GM18520 (cell line): Measurements from ENCODE around the gene PGLYRP2.

ENCODE experiments used
- ATAC-seq: cut with Tn5 transposase; IDR thresholded peaks from one replicate; pipeline ENCODE4 v1.9.1; 2021; ENCODE audit not compliant: unreplicated experiment

The PGLYRP2 gene

DNA sequence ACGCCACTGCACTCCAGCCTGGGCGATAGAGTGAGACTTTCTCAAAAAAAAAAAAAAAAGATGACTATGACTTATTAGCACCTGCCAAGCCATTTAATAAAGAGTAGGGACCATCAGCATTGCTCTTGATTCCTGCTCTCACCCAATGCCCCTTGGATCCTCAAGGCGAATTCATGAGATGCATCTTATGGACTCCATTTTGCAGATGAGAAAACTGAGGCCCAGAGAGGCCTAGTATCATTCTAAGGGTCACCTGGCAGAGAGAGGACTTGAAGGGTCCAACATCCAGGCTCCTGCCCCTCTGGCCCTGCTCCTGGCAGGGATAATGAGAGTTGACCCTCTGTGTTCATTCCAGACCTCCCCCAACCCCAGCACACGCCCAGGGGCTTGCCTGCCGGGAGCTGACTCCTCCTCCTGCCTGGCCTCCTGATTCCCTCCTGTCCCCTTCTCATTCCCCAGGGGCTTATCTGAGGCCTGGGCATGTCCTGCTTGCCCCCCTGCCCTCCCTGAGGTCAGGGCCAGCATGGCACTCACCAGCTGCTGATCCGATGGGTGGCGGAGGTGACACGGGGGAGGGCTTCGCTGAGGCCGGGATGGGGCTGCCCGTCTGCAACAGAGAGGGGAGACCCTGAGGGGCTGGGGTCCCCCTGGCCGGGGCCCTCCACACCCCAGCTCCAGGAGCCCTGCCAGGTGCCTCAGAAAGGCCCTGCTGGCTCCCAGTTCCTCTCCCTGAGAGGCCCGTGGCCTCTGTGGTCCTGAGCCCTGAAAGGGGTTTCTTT lies 37.0 kb downstream of the PGLYRP2 start:
- ATAC-seq = no peak

DNA sequence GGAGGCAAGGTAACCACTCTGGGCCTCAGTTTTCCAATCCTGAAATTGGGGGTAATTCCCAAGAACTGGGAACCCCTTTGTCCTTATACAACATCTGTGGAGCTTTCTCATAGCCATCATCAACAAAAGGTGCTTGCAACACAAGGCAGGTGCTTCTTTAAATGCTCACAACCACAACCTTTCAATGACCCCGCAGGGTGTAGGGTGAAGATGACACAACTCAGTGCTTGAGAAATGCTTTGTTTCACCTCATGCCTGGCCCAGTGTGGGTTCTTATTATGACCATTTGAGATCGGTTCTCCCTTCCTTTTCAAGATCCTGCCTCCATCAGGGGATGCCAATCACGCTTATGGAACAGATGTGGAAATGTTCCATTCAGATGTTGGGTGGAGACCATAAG lies 38.0 kb downstream of the PGLYRP2 start:
- ATAC-seq = no peak

DNA sequence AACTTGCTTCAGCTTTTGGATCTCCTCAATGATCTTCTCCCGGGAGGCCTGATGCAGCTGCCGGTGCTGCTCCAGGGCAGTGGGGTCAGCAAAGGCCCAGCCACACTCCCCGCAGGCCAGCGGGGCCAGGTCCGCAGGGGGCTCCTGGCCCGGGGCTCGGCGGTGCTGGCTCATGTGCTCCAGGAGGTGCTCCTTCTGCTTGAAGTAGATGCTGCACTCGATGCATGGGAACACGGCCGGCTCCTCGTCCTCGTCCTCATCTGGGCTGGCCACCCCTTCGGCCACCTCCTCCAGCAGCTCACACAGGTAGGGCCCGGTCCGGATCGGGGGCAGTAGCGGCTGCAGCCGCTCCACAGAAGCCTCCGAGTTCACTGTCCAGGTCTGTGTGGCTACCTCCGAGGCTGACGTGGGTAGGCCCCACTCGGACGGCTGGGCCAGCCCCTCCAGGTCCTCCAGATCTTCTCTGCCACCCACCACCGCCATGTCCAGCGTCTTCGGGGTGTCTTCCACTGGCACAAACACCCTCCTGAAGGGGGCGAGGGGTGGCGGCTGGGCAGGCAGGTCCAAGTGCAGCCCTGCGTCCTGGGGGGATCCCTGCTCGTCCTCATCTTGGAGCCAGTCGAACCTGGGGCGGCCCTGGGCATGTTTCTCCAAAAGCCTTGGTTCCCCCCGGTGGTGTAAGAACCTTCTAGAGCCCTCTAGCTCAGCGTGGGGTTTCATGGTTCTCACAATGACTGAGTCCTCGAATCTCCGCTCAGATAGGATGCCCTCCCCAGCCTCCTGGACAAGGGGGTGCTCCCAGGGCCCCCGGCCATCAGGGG lies 39.3 kb downstream of the PGLYRP2 start:
- no peak for ATAC-seq

DNA sequence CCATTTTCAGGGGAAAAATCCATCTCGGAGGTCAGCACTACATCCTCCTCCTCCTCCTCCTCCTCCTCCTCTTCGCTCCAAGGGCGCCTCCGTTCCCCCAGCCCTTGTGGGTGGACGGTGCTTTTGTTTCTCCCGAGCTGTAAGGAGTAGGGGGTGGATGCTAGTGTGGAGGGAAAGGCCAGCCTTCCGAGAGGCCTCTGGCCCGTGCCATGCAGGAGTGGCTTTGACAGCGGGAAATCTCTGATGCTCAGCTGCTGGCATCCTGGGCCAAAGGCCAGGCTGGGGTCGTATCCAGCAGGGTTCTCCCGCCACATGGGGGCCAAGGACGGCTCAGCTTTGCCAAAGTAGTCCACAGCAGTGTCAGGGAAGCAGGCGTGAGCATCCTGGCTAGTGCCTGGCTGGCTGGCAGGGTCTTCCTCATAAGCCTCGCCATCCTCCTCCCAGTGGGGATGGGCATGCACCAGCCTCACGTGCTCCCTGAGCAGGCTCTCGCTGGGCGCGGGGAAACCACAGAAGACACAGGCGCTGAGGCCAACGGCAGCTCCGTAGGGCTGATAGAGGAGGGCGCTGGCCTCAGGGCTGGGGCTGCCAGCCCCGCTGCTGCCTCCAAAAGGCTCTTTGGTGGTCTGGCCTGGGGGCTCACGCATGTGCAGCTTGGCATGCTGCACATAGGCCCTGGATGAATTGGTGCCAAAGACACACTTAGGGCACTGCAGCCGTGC lies 40.1 kb downstream of the PGLYRP2 start:
- no peak for ATAC-seq

DNA sequence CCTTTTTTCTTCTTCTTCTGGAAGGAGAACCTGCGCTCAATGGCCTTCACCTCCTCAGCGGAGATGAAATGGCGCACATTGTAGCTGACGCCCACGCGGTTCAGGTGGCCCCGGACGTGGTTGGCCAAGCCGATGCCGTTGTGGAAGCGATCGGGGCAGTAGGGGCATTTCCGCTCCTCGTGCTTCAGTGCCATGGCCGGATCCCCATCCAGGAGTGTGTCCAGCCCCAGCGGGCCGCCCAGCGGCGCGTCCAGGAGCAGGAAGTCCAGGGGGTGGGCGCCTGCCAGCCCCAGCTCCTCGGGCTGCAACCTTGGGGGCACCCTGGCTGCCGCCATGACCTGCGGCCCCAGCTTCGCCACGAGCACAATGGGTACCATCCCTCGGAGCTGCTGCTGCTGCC lies 40.7 kb downstream of the PGLYRP2 start:
- no peak for ATAC-seq

DNA sequence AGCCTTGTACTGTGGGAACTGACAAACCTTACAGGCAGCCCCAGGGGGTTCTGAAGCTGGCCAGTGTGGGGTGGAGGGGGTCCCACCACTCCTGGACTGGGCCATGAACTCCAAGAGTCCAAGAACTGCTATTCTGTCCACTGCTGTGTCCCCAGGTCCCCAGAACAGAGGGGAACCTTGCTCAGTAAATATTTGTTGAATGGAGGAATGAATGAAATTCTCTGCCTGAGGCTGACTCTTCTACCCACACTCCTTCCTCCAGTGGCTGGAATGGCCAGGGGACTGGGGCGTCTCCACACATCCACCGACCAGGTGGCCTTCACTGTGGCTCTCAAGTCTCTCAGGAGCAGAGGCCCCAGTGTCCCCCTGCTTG lies 41.2 kb downstream of the PGLYRP2 start:
- ATAC-seq = no peak

DNA sequence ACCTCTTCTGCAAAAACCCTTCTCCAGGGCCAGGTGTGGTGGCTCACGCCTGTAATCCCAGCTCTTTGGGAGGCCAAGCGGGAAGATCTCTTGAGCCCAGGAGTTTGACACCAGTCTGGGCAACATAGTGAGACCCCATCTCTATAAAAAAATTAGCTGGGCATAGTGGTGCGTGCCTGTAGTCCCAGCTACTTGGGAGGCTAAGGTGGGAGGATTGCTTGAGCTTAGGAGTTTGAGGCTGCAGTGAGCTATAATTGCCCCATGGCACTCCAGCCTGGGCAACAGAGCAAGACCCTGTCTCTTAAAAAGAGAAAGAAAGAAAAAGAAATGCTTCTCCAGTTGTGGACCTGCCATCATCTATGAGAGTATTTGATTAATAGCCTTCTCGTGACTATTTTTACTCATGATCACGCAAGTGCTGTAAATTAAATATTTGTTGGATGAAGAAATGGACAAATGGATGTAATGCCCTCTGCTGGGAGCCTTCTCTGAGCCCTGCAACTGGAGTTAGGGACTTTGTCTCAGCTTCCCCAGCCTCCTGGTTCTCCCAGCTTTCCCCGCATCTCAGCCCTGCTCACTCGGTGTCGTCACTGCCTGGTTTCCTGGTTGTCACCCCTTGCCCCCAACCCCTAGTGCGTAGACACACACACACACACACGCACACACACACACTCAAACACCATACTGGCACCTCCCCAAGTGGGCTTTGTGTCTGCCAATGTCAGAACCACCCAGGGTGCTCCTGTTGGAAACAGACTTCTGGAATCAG lies 41.8 kb downstream of the PGLYRP2 start:
- ATAC-seq = no peak

DNA sequence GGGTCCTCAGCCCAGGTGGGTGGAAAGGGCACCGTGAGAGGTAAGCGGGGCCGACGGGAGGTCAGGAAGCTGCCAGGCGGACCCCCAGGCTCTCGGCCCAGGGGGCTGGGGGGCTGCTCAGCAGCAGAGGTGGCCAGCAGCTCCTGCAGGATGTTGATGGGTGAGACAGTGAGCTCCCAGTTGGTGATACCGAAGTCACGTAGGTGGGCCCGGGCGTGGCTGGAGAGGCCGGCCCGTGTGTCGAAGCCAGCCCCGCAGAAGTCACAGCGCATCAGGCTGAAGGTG lies 42.5 kb downstream of the PGLYRP2 start:
- no peak for ATAC-seq

DNA sequence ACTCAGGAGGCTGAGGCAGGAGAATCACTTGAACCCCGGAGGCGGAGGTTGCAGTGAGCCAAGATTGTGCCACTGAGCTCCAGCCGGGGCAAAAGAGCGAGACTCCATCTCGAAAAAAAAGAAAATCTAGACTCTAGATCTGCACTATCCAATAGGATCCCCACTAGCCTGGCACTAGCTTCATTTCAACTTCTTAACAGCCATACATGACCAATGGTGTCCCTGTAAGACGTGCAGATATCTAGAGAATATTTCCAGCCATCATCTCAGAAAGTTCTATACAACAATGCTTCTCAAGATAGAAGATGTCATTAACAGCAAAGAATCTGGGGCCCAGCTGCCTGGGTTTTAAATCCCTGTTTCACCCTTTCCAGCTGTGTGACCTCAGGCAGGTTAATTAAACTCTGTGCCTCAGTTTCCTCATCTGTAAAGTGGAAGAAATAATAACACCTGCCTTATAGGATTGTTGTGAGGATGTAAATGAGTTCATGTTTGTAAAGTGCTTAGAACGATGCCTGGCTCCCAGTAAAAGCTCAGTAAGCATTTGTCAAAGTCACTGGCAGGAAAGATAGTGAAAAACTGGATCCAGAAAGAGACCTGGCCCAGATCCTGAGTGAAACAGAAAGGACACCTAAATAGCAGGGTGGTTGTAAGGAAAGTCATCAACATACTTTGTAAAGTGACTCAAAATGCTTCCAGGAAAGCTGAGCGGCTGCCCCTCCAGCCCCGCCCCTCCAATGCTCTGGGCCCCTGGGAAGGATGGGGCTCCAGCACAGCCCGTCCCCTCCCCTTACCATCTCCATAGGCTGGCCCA lies 43.1 kb downstream of the PGLYRP2 start:
- ATAC-seq = no peak

DNA sequence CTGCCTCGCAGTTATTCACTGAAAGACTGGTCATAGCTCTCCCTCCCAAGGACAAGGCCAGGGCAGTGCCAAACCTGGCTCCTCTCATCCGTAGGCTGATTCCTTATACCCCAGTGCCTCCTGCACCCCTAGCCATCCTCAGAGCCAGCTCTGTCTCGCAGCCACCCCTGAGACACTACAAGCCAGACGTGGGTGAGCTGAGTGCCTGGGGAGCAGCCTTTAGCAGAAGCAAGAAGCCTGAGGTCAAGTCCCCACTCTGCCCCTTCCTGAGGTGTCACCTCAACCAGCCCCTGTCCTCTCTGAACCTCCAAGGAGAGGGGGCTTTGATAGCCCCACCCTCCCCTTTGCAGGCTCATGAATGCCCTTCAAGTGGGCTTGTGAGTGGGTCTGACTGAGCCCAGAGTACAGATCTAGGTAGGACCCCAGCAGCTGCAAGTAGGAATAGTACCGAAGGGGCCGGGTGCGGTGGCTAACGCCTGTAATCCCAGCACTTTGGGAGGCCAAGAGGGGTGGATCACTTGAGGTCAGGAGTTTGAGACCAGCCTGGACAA lies 45.7 kb downstream of the PGLYRP2 start:
- no peak for ATAC-seq

DNA sequence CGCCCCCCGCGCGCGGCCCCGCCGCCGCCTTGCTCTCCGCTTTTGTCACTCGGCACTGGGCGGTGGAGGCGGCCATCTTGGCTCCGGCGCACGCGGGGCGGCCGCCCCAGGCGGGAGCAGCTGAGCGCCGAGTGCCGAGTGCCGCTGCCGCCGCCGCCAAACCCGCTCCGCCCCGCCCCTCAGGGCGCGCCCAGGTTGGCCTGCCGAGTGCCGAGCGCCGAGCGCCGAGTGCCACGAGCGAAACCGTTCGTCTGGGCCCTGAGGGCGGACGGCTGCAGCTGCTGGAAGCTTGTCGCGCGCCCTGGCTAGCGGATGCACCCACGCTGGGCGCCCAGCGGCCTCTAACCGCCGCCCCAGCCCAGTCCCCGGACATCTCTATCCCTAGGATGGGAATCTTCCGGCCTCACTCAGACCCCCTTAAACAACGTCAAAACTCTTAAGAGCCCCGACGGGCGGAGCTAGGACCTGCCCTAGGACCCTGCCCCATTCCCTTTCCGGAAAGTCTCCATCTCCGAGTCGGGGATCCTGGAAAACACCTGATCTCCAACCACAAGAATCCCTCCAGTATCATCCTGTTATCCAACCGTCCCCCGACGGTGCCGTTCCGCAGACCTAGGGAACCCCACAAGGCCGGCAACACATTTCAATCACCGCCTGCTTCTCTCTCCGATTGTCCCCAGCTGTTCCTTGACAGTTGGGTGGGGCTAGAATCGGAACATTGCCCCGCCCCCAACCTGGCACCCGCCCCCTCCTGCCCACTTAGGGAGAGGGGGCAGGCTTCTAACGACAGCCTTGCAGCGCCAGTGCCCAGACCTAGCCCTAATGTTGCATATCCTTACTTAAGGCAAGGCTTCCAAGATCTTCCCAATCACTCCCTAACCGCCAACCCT lies 46.4 kb downstream of the PGLYRP2 start:
- peak; percentile 80 for ATAC-seq

DNA sequence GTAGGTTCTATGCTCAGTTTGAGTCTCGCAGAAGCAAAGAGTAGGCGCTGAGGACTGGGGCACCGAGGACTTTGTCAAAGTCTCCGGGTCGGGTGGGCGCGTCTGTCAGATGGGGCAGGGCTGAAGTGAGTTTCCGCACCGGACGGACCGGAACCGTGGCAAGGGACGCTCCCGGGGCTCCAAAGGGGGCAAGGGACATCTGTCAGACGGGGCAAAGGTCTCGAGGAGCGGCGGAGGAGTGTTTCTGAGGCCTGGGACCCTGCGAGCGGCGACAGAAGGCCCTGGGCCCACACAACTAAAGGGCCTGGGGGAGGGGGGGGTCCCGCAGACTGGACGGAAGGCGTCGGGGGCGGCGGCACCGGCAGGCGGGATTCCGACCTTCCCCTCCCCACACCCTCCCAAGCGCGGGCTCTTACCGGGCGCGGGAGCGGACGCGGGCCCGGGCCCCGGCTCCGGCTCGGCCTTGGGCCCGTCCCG lies 47.2 kb downstream of the PGLYRP2 start:
- no peak for ATAC-seq

DNA sequence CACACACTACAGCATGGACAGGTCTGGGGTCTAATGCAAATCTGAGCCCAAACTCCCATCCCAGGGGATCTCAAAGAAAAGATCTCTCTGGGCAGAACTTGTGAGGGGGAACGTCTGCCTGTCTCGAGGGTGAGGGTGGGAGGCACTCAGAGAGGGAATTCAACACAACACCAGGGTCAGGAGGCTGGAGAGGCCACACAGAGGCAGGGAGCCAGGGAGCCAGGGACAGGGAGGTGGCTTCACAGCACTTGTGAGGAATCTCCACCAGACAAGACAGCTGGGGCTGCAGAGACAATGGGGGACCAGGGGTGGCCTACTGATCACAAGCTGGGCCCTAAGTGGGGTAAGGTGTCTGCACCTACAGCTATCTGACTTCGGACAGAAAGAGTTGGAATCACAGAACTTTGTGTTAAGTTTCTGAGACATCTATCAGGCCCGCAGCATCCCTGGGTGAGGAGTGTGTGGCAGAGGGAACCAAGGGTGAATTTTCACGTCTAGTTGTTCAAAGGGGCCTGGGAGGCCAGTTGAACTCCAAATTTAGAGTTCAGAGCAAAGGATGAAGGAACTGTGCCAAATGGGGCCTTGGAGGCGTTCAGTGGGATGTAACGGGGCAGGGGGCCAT lies 47.8 kb downstream of the PGLYRP2 start:
- no peak for ATAC-seq

DNA sequence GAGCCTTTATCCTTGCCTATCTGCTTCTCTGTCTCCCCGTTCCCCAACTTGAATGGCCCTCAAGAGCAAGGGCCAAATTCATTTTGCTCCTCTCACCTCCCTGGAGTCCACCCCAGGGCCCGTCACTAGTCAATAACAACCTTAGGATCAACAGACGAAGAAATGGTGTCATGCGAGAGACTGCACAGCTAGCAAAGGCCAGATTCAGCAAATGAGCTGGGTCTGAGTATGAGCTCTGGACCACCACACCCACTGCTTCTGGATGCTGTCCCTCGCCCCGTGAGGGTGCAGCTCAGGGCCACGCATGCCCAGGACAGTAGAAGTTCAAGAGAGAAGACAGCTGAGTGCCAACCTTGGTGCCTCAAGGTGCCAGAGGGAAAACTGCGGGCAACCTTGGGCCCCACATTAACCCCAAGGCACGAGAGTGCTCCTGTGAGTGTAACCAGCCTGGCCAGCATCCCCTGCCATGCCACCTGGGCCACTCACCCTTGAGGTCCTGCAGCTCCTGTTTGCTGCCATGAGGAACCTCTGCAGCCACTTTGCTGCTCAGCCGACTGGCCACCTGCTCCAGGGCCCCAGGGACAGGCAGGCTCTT lies 48.7 kb downstream of the PGLYRP2 start:
- no peak for ATAC-seq

DNA sequence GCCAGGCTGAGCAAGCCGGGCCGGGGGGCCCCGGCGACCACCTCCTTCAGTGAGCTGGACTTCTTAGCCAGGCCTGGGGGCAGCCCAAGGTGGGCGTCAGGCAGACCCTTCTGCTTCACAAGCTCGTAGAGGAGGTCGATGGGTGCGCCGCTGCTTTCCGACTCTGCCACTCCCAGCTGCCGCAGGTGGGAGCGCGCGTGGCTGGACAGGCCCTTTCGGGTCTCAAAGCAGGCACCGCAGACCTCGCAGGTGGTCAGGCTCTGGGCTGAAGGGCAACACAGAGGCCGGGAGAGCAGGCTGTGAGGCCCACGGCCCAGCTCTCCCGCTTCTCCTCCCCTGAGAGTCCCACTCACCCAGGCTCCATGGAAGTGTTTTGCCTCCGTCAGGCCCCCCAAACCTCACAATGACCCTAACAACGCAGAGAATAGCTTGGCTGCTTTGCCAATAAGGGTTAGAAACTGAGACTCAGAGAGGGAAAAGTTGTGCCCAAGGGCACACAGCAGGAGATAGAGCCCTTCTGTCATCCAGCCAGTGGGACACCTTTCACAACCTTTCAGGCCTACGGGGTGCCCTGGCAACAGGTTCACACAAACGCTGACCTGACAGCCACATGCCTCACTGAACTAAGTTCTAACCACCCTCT lies 49.4 kb downstream of the PGLYRP2 start:
- no peak for ATAC-seq

DNA sequence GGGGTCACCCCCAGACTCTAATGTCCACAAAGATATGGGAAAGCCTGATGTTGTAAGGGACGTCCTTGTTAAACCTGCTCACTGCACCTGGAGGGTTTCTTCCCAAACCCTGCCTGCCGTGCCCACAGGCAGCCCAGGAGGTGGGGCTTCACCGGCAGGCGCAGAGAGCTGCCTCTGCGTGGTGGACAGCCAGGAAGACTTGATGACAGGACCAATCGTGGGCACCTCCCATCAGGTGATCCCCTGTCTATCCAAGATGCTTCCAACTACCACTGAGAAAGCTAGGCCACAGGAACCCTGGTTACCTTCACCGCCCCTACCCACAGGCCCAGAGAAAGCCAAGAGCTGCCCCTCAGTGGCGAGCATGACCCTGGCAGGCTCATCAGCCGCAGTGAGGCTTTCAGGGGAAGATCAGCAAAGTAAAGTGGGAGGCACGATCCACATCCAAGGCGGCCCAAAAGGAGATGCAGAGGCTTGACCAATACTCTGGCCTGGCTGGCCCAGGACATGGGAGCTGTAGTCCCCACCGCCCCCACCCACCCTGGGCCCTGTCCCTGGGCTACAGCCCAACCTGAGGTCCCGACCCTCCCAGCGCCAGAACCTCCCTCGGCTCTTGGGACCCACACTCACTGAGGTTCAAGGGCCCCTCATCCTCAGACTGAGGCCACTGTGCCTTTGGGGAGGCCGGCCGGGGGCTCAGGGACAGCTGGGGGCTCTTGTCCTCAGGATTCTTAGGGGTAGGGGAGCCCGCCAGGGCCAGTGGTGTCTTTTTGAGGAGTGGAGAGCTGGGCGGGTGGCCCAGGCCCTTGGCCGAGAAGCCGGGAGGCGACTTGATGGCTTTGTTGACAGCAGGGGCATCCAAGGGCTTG lies 50.1 kb downstream of the PGLYRP2 start:
- no peak for ATAC-seq

DNA sequence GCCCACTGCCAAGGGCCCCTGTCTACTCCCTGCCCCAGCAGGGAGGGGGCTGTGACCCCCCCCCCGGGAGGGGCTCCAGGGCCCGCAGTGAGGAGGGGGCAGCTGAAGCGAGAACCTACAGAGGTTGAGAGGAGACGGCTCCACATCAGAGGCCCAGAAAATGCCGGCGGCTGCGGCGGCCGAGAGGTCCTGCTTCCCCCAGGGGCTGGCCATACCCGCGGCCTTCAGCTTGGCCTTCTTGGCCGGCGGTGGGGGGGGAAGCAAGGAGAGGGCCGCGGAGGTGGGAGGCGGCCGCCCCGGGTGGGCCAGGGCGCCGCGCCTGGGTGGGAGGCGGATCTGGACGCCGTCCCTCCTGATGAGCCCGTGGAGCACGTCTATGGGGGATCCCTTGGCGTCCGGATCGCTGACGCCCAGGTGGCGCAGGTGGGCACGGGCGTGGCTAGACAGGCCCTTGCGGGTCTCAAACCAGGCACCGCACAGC lies 51.3 kb downstream of the PGLYRP2 start:
- no peak for ATAC-seq
